Liver (tissue), 9 donors: Measurements from ENCODE around the gene CCDC192. TPM values are rescaled to one million over a fixed set of nuclear protein-coding genes. Genes with fewer than 3 reads are reported as not detected.

Source experiments
- DNase-seq: peaks from one replicate; pipeline ENCODE4 v3.0.0-alpha.2; 2017; ENCODE audit warnings: low spot score
- H3K27ac ChIP-seq, 2 donors: one replicate each; pipeline ENCODE4 v1.7.0; 2013; ENCODE audit warnings: inconsistent platforms in 2 of 2, low read length in 2 of 2, control low read depth in 1 of 2, low read depth in 1 of 2, mild to moderate bottlenecking in 1 of 2
- H3K27me3 ChIP-seq, 4 donors: one replicate each; pipeline versions ENCODE4 v1.6.1 to v1.7.0; 2013; ENCODE audit warnings: low read length in 3 of 4, inconsistent platforms in 1 of 4, mild to moderate bottlenecking in 1 of 4, moderate library complexity in 1 of 4; ENCODE audit not compliant: control insufficient read depth in 4 of 4, insufficient read depth in 4 of 4
- H3K36me3 ChIP-seq, 4 donors: one replicate each; pipeline versions ENCODE4 v1.6.1 to v1.7.0; 2013; ENCODE audit warnings: low read length in 3 of 4, mild to moderate bottlenecking in 3 of 4, low read depth in 1 of 4, moderate library complexity in 1 of 4; ENCODE audit not compliant: control insufficient read depth in 4 of 4, insufficient read depth in 3 of 4
- H3K4me1 ChIP-seq, 4 donors: one replicate each; pipeline versions ENCODE4 v1.6.1 to v1.7.0; 2013; ENCODE audit warnings: low read length in 3 of 4, mild to moderate bottlenecking in 3 of 4, moderate library complexity in 1 of 4; ENCODE audit not compliant: control insufficient read depth in 4 of 4, insufficient read depth in 4 of 4
- H3K4me3 ChIP-seq, 3 donors: one replicate each; pipeline versions ENCODE4 v1.6.1 to v1.7.0; 2013; ENCODE audit warnings: low read length in 3 of 3, control low read depth in 1 of 3, low read depth in 1 of 3, mild to moderate bottlenecking in 1 of 3
- H3K9ac ChIP-seq, 2 donors: one replicate each; pipeline ENCODE4 v1.7.0; 2013; ENCODE audit warnings: low read length in 2 of 2, mild to moderate bottlenecking in 2 of 2, moderate library complexity in 2 of 2, control low read depth in 1 of 2, low read depth in 1 of 2
- H3K9me3 ChIP-seq, 4 donors: one replicate each; pipeline versions ENCODE4 v1.6.1 to v1.7.0; 2013; ENCODE audit warnings: low read length in 3 of 4; ENCODE audit not compliant: control insufficient read depth in 4 of 4
- ATF3 ChIP-seq: IDR thresholded peaks from 2 replicates; pipeline ENCODE4 v1.6.1; 2016; ENCODE audit warnings: antibody characterized with exemption
- CTCF ChIP-seq: fragments of 150-350 bp; IDR thresholded peaks from 2 replicates; pipeline ENCODE4 v1.5.1; 2017; ENCODE audit warnings: improper control_type of control experiment, low read depth, low read length; ENCODE audit not compliant: missing input control
- EGR1 ChIP-seq, 2 donors: IDR thresholded peaks; 2 replicates each; pipeline ENCODE4 v1.6.1; 2016 to 2018; ENCODE audit warnings: antibody characterized with exemption in 2 of 2, low read depth in 2 of 2
- FOXA1 ChIP-seq: IDR thresholded peaks from 2 replicates; pipeline ENCODE4 v1.6.1; 2016; ENCODE audit warnings: antibody characterized with exemption
- FOXA2 ChIP-seq: IDR thresholded peaks from 2 replicates; pipeline ENCODE4 v1.6.1; 2016; ENCODE audit warnings: antibody characterized with exemption
- GABPA ChIP-seq, 2 donors: IDR thresholded peaks in 1 of 2; conservative IDR thresholded peaks in 1 of 2; 2 replicates each; pipeline ENCODE4 v1.6.1; 2016; ENCODE audit warnings: antibody characterized with exemption in 2 of 2, mild to moderate bottlenecking in 1 of 2, moderate library complexity in 1 of 2
- HNF4A ChIP-seq, 2 donors: conservative IDR thresholded peaks; 2 replicates each; pipeline ENCODE4 v1.6.1; 2016; ENCODE audit warnings: antibody characterized with exemption in 2 of 2, mild to moderate bottlenecking in 2 of 2
- JUND ChIP-seq, 2 donors: IDR thresholded peaks; 2 replicates each; pipeline ENCODE4 v1.6.1; 2016; ENCODE audit warnings: antibody characterized with exemption in 2 of 2
- MAX ChIP-seq: IDR thresholded peaks from 2 replicates; pipeline ENCODE4 v1.6.1; 2016; ENCODE audit warnings: antibody characterized with exemption
- REST ChIP-seq: IDR thresholded peaks from 2 replicates; pipeline ENCODE4 v1.6.1; 2016; ENCODE audit warnings: antibody characterized with exemption, mild to moderate bottlenecking
- RXRA ChIP-seq, 2 donors: IDR thresholded peaks; 2 replicates each; pipeline ENCODE4 v1.6.1; 2017 to 2018; ENCODE audit warnings: antibody characterized with exemption in 2 of 2, mild to moderate bottlenecking in 1 of 2
- SP1 ChIP-seq: IDR thresholded peaks from 2 replicates; pipeline ENCODE4 v1.6.1; 2018; ENCODE audit warnings: antibody characterized with exemption, mild to moderate bottlenecking
- TAF1 ChIP-seq: conservative IDR thresholded peaks from 2 replicates; pipeline ENCODE4 v1.6.1; 2016; ENCODE audit warnings: antibody characterized with exemption, mild to moderate bottlenecking
- YY1 ChIP-seq: IDR thresholded peaks from 2 replicates; pipeline ENCODE4 v1.6.1; 2016; ENCODE audit warnings: antibody characterized with exemption, mild to moderate bottlenecking
- ZBTB33 ChIP-seq: IDR thresholded peaks from 2 replicates; pipeline ENCODE4 v1.6.1; 2016; ENCODE audit warnings: antibody characterized with exemption
- polyA plus RNA-seq, 2 donors: library from polyadenylated mRNA; stranded (reverse) in 1 of 2; unstranded in 1 of 2; fragments of 200-250 nt in 1 of 2; fragments of >200 nt in 1 of 2; fragmentation: Nextera tagmentation in 1 of 2; extraction: Ambion mirVana in 1 of 2; gene quantifications; one replicate each; pipeline versions ENCODE4 v1.2.1 to v1.2.3, GENCODE V29; 2013 to 2015
- total RNA-seq, 2 donors: library from RNA; depleted of rRNA; stranded (reverse); fragments of >200 nt; gene quantifications; one replicate each; pipeline ENCODE4 v1.2.3, GENCODE V29; 2014
- donor health status: healthy.
- donor health status: healthy.
- donor health status: healthy.
- donor health status: healthy.
- donor health status: healthy.

Gene CCDC192
- total and polyA plus RNA-seq, 4 donors: not detected

- Histone ChIP-seq H3K4me3 (no peak overlapping the region), H3K9me3 (no peaks in the 10 kb centered on the region), H3K27me3 (no peaks in the 10 kb centered on the region), H3K27ac (no peak overlapping the region), H3K9ac (no peak overlapping the region), H3K4me1 (no peaks in the 10 kb centered on the region), H3K36me3 (no peaks in the 10 kb centered on the region)
- TF ChIP-seq ATF3 (no peak), MAX (no peak)
- DNase-seq: no peak
Observed at GRCh38 chr5:127919818-127920217, 216.6 kb downstream of the CCDC192 start.

- TF ChIP-seq FOXA2 (no peak), GABPA (IDR thresholded peaks at IDR 0.05 in 1 of 2, conservative IDR thresholded peaks at IDR 0.05 in 1 of 2) (no peak), EGR1 (IDR thresholded peaks at IDR 0.05; ENCODE audit: low read depth in 2 of 2) (no peak), REST (no peak), SP1 (no peak), RXRA (IDR thresholded peaks at IDR 0.05) (no peak), HNF4A (conservative IDR thresholded peaks at IDR 0.05) (no peak), JUND (IDR thresholded peaks at IDR 0.05) (no peak), TAF1 (no peak), ZBTB33 (no peak), CTCF (no peak), FOXA1 (no peak), ATF3 (no peak), MAX (no peak), YY1 (no peak)
- Histone ChIP-seq H3K4me1 (no peaks in the 10 kb centered on the region), H3K27ac (no peak overlapping the region), H3K9me3 (no peaks in the 10 kb centered on the region), H3K9ac (no peak overlapping the region), H3K36me3 (no peaks in the 10 kb centered on the region), H3K4me3 (no peak overlapping the region), H3K27me3 (no peaks in the 10 kb centered on the region)
- DNase-seq: no peak
Observed at GRCh38 chr5:127920936-127921335, 217.7 kb downstream of the CCDC192 start.
